HCT116 (cell line): ENCODE data around the gene TDRD3.

Source experiments
- CEBPB ChIP-seq: IDR thresholded peaks from 2 replicates; pipeline ENCODE4 v1.6.1; 2012; ENCODE audit warnings: low read depth
- EZH2phosphoT487 ChIP-seq: fragments of 200-600 bp; IDR thresholded peaks from 2 replicates; pipeline ENCODE4 v1.6.1; 2018; ENCODE audit warnings: antibody characterized with exemption, borderline replicate concordance
- POLR2A ChIP-seq: IDR thresholded peaks from 2 replicates; pipeline ENCODE4 v1.7.0; 2011; ENCODE audit warnings: borderline replicate concordance; ENCODE audit not compliant: insufficient read depth, insufficient read length; ENCODE audit errors: extremely low read depth
- RAD21 ChIP-seq: IDR thresholded peaks from 2 replicates; pipeline ENCODE4 v1.6.1; 2012; ENCODE audit warnings: low read depth, mild to moderate bottlenecking
- TCF7L2 ChIP-seq: IDR thresholded peaks from 2 replicates; pipeline ENCODE4 v1.7.0; 2011; ENCODE audit warnings: borderline replicate concordance, inconsistent platforms; ENCODE audit not compliant: insufficient read depth, insufficient read length; ENCODE audit errors: extremely low read depth
- YY1 ChIP-seq: IDR thresholded peaks from 2 replicates; pipeline ENCODE4 v1.6.1; 2011; ENCODE audit warnings: low read length, low read depth, moderate library complexity, mild to moderate bottlenecking; ENCODE audit not compliant: insufficient replicate concordance; ENCODE audit errors: extremely low read depth
- ZNF274 ChIP-seq: fragments of 200-500 bp; sonication (Bioruptor generic); IDR thresholded peaks from 2 replicates; pipeline ENCODE4 v1.6.1; 2014; ENCODE audit warnings: mild to moderate bottlenecking, low read depth, low read length, inconsistent platforms
- TF ChIP-seq, protein P1 (sequence below), 3 experiments: fragments of 200-600 bp in 1 of 3; sonication (generic) in 1 of 3; IDR thresholded peaks in 2 of 3; conservative IDR thresholded peaks in 1 of 3; 2 replicates each; pipeline ENCODE4 v1.5.1; 2012 to 2017; ENCODE audit warnings: low read depth in 2 of 3, low read length in 2 of 3, antibody characterized with exemption in 1 of 3, borderline replicate concordance in 1 of 3, control low read depth in 1 of 3, mild to moderate bottlenecking in 1 of 3, mixed read lengths in 1 of 3, mixed run types in 1 of 3, moderate library complexity in 1 of 3; ENCODE audit not compliant: insufficient read depth in 1 of 3

DNA sequence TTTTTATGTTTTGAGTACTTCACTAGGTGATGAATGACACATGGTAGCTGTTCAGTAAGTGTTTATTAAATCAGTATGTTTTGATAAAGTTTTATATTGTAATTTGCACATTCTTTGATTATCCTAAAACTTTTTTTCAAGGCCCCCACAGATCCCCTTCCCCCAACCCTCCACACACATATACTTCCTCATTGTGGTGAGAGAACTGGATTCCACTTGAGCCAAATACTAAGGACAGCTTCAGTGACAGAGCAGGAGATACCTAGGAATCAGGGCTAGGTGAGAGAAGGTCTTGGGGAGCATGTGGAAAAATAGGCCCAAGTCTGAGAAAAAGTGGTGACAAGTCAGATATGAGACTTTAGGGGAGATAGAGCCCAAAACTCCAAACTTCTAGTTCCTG lies 174.6 kb downstream of the TDRD3 start:
- no peak for TF ChIP-seq RAD21
- no peak for TF ChIP-seq YY1
- TF ChIP-seq, protein P1, sequence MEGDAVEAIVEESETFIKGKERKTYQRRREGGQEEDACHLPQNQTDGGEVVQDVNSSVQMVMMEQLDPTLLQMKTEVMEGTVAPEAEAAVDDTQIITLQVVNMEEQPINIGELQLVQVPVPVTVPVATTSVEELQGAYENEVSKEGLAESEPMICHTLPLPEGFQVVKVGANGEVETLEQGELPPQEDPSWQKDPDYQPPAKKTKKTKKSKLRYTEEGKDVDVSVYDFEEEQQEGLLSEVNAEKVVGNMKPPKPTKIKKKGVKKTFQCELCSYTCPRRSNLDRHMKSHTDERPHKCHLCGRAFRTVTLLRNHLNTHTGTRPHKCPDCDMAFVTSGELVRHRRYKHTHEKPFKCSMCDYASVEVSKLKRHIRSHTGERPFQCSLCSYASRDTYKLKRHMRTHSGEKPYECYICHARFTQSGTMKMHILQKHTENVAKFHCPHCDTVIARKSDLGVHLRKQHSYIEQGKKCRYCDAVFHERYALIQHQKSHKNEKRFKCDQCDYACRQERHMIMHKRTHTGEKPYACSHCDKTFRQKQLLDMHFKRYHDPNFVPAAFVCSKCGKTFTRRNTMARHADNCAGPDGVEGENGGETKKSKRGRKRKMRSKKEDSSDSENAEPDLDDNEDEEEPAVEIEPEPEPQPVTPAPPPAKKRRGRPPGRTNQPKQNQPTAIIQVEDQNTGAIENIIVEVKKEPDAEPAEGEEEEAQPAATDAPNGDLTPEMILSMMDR (IDR thresholded peaks at IDR 0.05 in 2 of 3, conservative IDR thresholded peaks at IDR 0.05 in 1 of 3; ENCODE audit: borderline replicate concordance in 1 of 3, insufficient read depth in 1 of 3, low read depth in 2 of 3, low read length in 2 of 3): no peak
- TF ChIP-seq EZH2phosphoT487: no peak
- no peak for TF ChIP-seq POLR2A
- TF ChIP-seq TCF7L2: no peak
- no peak for TF ChIP-seq CEBPB
- no peak for TF ChIP-seq ZNF274
